Cardiac muscle cell (in vitro differentiated cells and primary cell): ENCODE measurements around the gene C2orf68. TPM values are rescaled to one million over a fixed set of nuclear protein-coding genes. Genes with fewer than 3 reads are reported as not detected.

Experiments used
- DNase-seq, 2 donors: peaks; one replicate each; pipeline versions ENCODE4 v3.0.0 to v3.0.0-alpha.2; 2010 to 2017; ENCODE audit warnings: low read depth in 1 of 2, low spot score in 1 of 2
- H3K27ac ChIP-seq: fragments of 200-600 bp; sonication (generic); 2 replicates; pipeline ENCODE4 v1.5.1; 2016
- H3K27me3 ChIP-seq: fragments of 200-600 bp; sonication (generic); 2 replicates; pipeline ENCODE4 v1.6.0; 2016; ENCODE audit warnings: control low read depth
- H3K36me3 ChIP-seq: fragments of 200-600 bp; sonication (generic); 2 replicates; pipeline ENCODE4 v1.5.1; 2016; ENCODE audit warnings: control low read depth
- H3K4me1 ChIP-seq: fragments of 200-600 bp; sonication (generic); 2 replicates; pipeline ENCODE4 v1.8.1; 2017; ENCODE audit warnings: low read depth, mild to moderate bottlenecking, mixed run types
- H3K4me3 ChIP-seq: fragments of 200-600 bp; sonication (generic); 2 replicates; pipeline ENCODE4 v1.5.1; 2016; ENCODE audit warnings: mild to moderate bottlenecking
- H3K9me3 ChIP-seq: fragments of 200-600 bp; sonication (generic); 2 replicates; pipeline ENCODE4 v1.5.1; 2017; ENCODE audit warnings: low read depth, mild to moderate bottlenecking, control low read depth
- polyA plus RNA-seq: library from polyadenylated mRNA; unstranded; fragments of >200 nt; fragmentation: Nextera tagmentation; extraction: Ambion mirVana; gene quantifications from 2 replicates; pipeline ENCODE4 v1.2.1, GENCODE V29; 2016
- total RNA-seq: library from RNA; depleted of rRNA; stranded (reverse); fragments of >200 nt; gene quantifications from 2 replicates; pipeline ENCODE4 v1.2.3, GENCODE V29; 2016
- TF ChIP-seq, protein P1 (sequence below): IDR thresholded peaks from 2 replicates; pipeline ENCODE4 v1.5.1; 2012; ENCODE audit warnings: low read depth, mild to moderate bottlenecking, low read length

The C2orf68 gene
- total and polyA plus RNA-seq, 2 experiments from 2014 or later, result 32.6 to 37.4 TPM

DNA sequence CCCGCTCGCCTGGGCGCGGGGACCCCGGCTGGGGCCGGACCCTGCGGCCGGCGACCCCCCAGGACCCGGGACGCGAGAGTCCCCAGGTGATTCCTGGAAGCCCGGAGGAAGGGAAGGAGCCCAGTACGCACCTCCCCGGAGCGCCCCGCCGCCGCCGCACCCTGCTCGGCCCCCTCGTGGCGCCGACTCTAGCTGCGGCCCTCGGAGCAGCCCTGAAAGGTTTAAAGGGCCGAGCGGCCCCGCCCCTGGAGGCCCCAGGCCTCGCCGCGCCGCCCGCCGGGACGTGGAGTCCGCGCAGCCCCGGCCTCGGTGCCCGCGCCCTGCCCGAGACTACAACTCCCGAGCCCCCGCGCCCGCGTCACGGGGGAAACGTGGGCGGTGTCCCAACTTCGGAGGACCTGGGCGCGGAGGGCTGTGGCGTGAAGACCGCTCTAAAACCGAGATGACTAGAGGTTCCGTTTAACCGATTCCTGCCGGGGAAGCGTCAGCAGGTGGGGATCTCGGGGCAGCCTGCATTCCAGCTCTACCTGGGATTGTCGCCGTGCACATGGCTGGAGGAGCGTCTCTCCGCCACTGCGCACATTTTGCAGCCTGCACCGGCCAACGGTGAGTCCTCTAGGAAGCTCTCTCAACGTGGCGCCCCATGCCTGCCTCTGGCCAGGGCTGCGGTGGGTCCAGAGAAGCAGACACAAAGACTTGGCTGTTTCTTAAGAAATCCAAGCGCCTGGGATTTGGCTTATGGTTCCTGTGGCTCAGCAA lies 9.2 kb downstream of the C2orf68 start, which contains the start of gene TMEM150A:
TMEM150A (minus strand) TSS at position 223 of the 759 bp plus-strand sequence. CDS start 750 bp downstream, outside the sequence.
- peak; percentile 96 to 98 for DNase-seq
- Histone ChIP-seq H3K9me3 (no peaks in the 10 kb centered on the region), H3K36me3 (no peaks in the 10 kb centered on the region), H3K4me3 (peak within 1 kb of the TSS; percentile 89), H3K27me3 (no peaks in the 10 kb centered on the region), H3K27ac (peak within 1 kb of the TSS; percentile 65), H3K4me1 (peaks cover 4% of the 10 kb centered on the region)
- TF ChIP-seq, protein P1, sequence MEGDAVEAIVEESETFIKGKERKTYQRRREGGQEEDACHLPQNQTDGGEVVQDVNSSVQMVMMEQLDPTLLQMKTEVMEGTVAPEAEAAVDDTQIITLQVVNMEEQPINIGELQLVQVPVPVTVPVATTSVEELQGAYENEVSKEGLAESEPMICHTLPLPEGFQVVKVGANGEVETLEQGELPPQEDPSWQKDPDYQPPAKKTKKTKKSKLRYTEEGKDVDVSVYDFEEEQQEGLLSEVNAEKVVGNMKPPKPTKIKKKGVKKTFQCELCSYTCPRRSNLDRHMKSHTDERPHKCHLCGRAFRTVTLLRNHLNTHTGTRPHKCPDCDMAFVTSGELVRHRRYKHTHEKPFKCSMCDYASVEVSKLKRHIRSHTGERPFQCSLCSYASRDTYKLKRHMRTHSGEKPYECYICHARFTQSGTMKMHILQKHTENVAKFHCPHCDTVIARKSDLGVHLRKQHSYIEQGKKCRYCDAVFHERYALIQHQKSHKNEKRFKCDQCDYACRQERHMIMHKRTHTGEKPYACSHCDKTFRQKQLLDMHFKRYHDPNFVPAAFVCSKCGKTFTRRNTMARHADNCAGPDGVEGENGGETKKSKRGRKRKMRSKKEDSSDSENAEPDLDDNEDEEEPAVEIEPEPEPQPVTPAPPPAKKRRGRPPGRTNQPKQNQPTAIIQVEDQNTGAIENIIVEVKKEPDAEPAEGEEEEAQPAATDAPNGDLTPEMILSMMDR, result peak; percentile 29

DNA sequence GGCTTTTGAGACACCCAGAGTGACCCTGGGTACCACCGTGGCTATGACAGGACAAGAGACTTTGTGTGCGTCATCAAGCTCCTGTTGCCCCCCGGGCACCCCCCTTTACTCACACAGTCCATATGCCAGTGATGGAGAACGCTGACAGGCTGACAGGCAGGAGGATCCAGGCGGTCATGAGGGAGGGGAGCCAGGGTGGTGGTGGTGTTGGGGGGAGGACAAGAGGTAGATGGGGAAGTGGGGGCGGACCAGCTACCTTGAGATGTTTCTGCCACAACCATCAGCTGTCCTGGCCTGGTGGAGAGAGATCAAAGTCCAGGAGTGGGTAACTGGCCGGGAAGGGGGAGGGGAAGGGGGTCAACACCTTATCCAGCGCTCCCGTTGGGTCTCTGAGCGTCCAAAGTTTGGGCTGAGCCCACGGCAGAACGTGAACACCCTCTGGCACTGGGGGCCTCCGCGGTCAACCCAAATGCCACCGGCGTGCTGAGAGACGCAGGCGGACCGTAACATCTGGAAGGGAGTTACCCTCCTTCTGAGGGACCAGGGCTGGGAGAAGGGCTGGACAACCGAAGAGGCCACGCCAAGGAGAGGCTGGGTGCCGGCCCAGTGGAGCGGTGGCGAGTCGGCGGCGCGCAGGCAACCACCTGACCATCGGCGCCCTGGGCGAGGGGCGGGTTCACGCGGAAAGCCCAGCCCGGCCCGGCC lies 9.9 kb downstream of the C2orf68 start:
- TF ChIP-seq, protein P1, result no peak
- H3K27ac ChIP-seq, result peak overlapping the region; percentile 65
- no peaks in the 10 kb centered on the region for H3K36me3 ChIP-seq
- peaks cover 4% of the 10 kb centered on the region for H3K4me1 ChIP-seq
- peak in 1 of 2 donors; percentile 71 for DNase-seq
- H3K4me3 ChIP-seq, result peak overlapping the region; percentile 89
- no peaks in the 10 kb centered on the region for H3K9me3 ChIP-seq
- H3K27me3 ChIP-seq, result no peaks in the 10 kb centered on the region

DNA sequence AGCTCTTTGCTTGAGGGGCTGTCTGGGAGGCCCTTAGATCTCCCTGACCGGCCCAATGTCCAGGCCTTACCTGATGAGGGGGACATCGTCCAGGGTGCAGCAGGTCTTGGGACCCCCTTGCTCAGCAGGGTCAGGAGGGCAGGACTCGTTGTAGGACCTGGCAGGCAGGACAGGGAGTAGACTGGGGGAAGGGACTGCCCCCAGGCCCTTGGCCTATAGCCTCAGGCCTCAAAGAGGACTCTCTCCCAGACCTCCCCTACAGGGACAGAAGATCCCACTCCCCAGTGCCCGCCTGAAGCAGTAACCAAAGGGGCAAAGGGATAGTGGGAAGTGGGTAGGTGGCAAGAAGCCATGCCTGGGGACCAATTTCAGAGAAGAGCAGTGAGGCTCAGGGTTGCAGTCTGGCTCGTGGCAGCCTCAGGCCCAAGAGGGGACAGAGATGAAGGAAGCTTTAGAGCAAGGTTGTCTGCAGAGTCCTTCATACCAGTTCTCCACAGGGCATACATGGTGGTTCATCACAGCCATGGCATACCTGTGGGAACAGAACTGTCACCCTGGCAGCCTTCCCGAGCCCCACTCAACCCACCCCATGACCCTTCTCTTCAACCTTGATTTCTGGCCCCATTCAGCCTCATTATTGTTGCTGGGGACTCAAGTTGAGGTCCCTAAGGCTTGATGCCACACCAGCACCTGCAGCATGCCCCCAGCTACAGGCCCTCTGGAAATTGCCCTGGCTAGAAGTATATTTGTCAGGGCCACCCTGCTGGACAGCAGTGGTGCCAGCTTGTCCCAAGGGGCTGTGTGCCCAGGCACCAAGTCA lies 10.7 kb downstream of the C2orf68 start:
- no peak for DNase-seq
- Histone ChIP-seq H3K4me1 (peaks cover 11% of the 10 kb centered on the region), H3K36me3 (no peaks in the 10 kb centered on the region), H3K4me3 (peak overlapping the region; percentile 89), H3K9me3 (no peaks in the 10 kb centered on the region), H3K27me3 (no peaks in the 10 kb centered on the region), H3K27ac (no peak overlapping the region)
- TF ChIP-seq, protein P1, result no peak

DNA sequence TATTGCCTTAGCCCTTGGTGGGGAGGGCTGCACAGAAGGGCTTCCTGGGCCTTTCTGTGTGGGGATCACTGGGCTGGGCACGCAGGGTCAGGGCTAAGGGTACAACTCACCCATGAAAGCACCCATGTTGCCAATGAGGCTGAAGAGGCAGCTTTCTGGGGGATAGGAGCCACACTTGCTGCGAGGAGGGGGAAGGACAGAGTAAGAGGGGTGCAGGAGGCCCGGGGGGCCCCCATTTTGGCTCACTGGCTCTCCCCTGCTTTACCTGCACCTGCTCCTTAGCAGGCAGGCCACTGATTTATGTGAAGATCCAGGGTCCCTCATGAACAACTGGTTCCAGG lies 11.7 kb downstream of the C2orf68 start:
- Histone ChIP-seq H3K36me3 (no peaks in the 10 kb centered on the region), H3K27ac (no peak overlapping the region), H3K4me3 (no peak overlapping the region), H3K27me3 (no peaks in the 10 kb centered on the region), H3K4me1 (peaks cover 11% of the 10 kb centered on the region), H3K9me3 (no peaks in the 10 kb centered on the region)
- TF ChIP-seq, protein P1, result no peak
- DNase-seq, result no peak

DNA sequence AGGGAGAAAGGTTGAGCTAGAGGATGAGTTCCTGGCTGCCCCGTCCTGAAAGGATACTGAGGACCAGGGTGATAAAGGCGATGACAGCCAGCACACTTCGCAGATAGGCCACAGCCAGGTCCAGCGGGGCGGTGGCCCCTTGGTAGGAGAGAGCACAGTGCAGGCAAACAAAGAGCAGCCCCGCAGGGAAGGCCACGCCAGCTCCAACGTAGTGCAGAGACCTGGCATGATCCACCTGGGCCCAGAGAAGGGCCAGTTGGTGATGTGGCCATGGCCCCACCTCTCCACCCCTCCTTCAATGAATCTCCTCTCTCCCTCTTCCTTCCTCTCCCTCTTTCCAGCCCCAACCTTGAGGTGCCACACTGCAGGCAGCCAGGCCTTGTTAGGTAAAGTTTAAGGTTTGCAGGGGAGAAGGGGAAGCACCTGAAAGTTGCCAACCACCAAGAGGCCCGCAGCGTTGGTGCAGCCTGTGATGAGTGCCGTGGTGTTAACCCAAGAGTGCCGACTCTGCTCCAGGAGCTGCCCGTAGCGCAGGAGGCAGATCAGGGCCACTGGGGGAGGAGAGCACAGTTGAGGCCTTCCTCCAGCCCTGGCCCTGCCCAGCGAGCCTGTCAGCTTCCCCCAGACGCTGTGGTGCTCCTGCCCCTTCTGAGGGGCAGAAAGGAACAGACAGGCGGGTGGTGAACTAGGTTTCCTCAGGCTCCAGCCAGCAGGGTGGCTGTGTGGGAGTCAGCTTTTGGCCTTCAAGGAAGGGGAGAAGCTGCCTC lies 12.2 kb downstream of the C2orf68 start:
- Histone ChIP-seq H3K36me3 (no peaks in the 10 kb centered on the region), H3K4me3 (no peak overlapping the region), H3K9me3 (no peaks in the 10 kb centered on the region), H3K27me3 (no peaks in the 10 kb centered on the region), H3K4me1 (peaks cover 10% of the 10 kb centered on the region), H3K27ac (no peak overlapping the region)
- DNase-seq, result no peak
- TF ChIP-seq, protein P1, result no peak
